Activated CD4-positive, alpha-beta T cell treated with anti-CD3 and anti-CD28 coated beads, Interleukin-2, amount 10 ng/mL, durations not matched to agents 7 days and 5 days (primary cell): Measurements from ENCODE around the gene PLK3. TPM values are rescaled to one million over a fixed set of nuclear protein-coding genes. Genes with fewer than 3 reads are reported as not detected.

Experiments
- CTCF ChIA-PET: fragments of 350-600 bp; sonication (Branson Sonifier 250); formaldehyde crosslinking; loops from one replicate; lab custom pipeline; 2021; ENCODE audit warnings: antibody characterized with exemption; lab: Charles Lee
- POLR2A ChIA-PET: fragments of 350-600 bp; sonication (Branson Sonifier 250); formaldehyde crosslinking; loops from one replicate; lab custom pipeline; 2021; ENCODE audit warnings: antibody characterized with exemption; lab: Charles Lee
- DNase-seq: peaks from one replicate; pipeline ENCODE4 v3.0.0-alpha.2; 2020
- H3K27ac Mint-ChIP-seq: one replicate; pipeline ENCODE4 v1.8.0; 2021; ENCODE audit warnings: mild to moderate bottlenecking, moderate library complexity, mixed read lengths
- H3K27me3 Mint-ChIP-seq: one replicate; pipeline ENCODE4 v1.8.0; 2021; ENCODE audit warnings: mixed read lengths
- H3K36me3 Mint-ChIP-seq: one replicate; pipeline ENCODE4 v1.8.0; 2021; ENCODE audit warnings: low read depth, mixed read lengths
- H3K4me1 Mint-ChIP-seq: one replicate; pipeline ENCODE4 v1.8.0; 2021; ENCODE audit warnings: mixed read lengths
- H3K4me3 Mint-ChIP-seq: one replicate; pipeline ENCODE4 v1.8.0; 2021; ENCODE audit warnings: mild to moderate bottlenecking, moderate library complexity, mixed read lengths
- H3K9me3 Mint-ChIP-seq: one replicate; pipeline ENCODE4 v1.8.0; 2021; ENCODE audit warnings: mixed read lengths
- total RNA-seq, 2 experiments: library from RNA; stranded (reverse); gene quantifications; one replicate each; pipeline ENCODE4 v1.2.3, GENCODE V29; 2021

The PLK3 gene
- total RNA-seq, 2 experiments from 2014 or later: 54.3 to 57.5 TPM

- ChIA-PET POLR2A (no interaction called here), CTCF (interaction anchor here (0.6 to 4.2 kb wide), 4 partner anchors 7 to 118 kb away, joined by 3 to 24 read pairs (median 4); partner anchors contain the start of gene RPS8)
- DNase-seq: no peak
- Mint-ChIP-seq H3K4me3 (no peak overlapping the region), H3K4me1 (peaks cover 10% of the 10 kb centered on the region), H3K27me3 (peaks cover 2% of the 10 kb centered on the region), H3K36me3 (no peaks in the 10 kb centered on the region), H3K9me3 (no peaks in the 10 kb centered on the region), H3K27ac (peak overlapping the region; percentile 36)
Measured at GRCh38 chr1:44826375-44827196, 26.4 kb downstream of the PLK3 start.

GRCh38 chr1:44827197-44828002 is 27.2 kb downstream of the PLK3 start:
- POLR2A ChIA-PET: no interaction called here
- Mint-ChIP-seq H3K4me3 (no peak overlapping the region), H3K4me1 (peaks cover 8% of the 10 kb centered on the region), H3K36me3 (no peaks in the 10 kb centered on the region), H3K27ac (no peak overlapping the region), H3K27me3 (peaks cover 2% of the 10 kb centered on the region), H3K9me3 (no peaks in the 10 kb centered on the region)
- CTCF ChIA-PET: interaction anchor here (1.2 to 4.2 kb wide), 3 partner anchors 8 to 40 kb away, joined by 4 to 24 read pairs (median 6); no protein-coding TSS in a partner anchor
- no peak for DNase-seq

GRCh38 chr1:44828003-44828651 is 27.9 kb downstream of the PLK3 start:
- Mint-ChIP-seq H3K4me1 (peaks cover 6% of the 10 kb centered on the region), H3K27me3 (peaks cover 2% of the 10 kb centered on the region), H3K36me3 (no peaks in the 10 kb centered on the region), H3K27ac (no peak overlapping the region), H3K9me3 (no peaks in the 10 kb centered on the region), H3K4me3 (no peak overlapping the region)
- ChIA-PET POLR2A (no interaction called here), CTCF (interaction anchor here (1.2 to 4.2 kb wide), 3 partner anchors 8 to 40 kb away, joined by 4 to 24 read pairs (median 6); no protein-coding TSS in a partner anchor)
- DNase-seq: no peak

- no peaks in the 10 kb centered on the region for H3K9me3 Mint-ChIP-seq
- POLR2A ChIA-PET: no interaction called here
- H3K4me1 Mint-ChIP-seq: peaks cover 6% of the 10 kb centered on the region
- H3K27ac Mint-ChIP-seq: no peak overlapping the region
- H3K4me3 Mint-ChIP-seq: no peak overlapping the region
- no peaks in the 10 kb centered on the region for H3K36me3 Mint-ChIP-seq
- peaks cover 2% of the 10 kb centered on the region for H3K27me3 Mint-ChIP-seq
- CTCF ChIA-PET: interaction anchor here (0.8 to 4.2 kb wide), 6 partner anchors 9 to 470 kb away, joined by 3 to 24 read pairs (median 4); partner anchors contain the start of gene PLK3
- DNase-seq: no peak
Measured at GRCh38 chr1:44828841-44829440, 28.8 kb downstream of the PLK3 start.

- H3K9me3 Mint-ChIP-seq: no peaks in the 10 kb centered on the region
- POLR2A ChIA-PET: interaction anchor here (1.5 kb wide), 1 partner anchor 10 kb away, joined by 8 read pairs; no protein-coding TSS in a partner anchor
- H3K27ac Mint-ChIP-seq: no peak overlapping the region
- peaks cover 7% of the 10 kb centered on the region for H3K4me1 Mint-ChIP-seq
- CTCF ChIA-PET: interaction anchor here (0.8 to 4.2 kb wide), 8 partner anchors 10 to 469 kb away, joined by 3 to 24 read pairs (median 4); partner anchors contain the start of gene PLK3
- H3K36me3 Mint-ChIP-seq: no peaks in the 10 kb centered on the region
- no peaks in the 10 kb centered on the region for H3K27me3 Mint-ChIP-seq
- DNase-seq: no peak
- no peak overlapping the region for H3K4me3 Mint-ChIP-seq
Measured at GRCh38 chr1:44829506-44830384, 29.6 kb downstream of the PLK3 start.

GRCh38 chr1:44830900-44831304 is 30.7 kb downstream of the PLK3 start:
- ChIA-PET CTCF (interaction anchor here (1.0 to 4.2 kb wide), 3 partner anchors 11 to 109 kb away, joined by 3 to 24 read pairs (median 3); no protein-coding TSS in a partner anchor), POLR2A (interaction anchor here (0.6 to 1.5 kb wide), 2 partner anchors 12 to 181 kb away, joined by 3 to 8 read pairs; no protein-coding TSS in a partner anchor)
- H3K9me3 Mint-ChIP-seq: no peaks in the 10 kb centered on the region
- H3K4me3 Mint-ChIP-seq: no peak overlapping the region
- H3K27ac Mint-ChIP-seq: no peak overlapping the region
- no peaks in the 10 kb centered on the region for H3K27me3 Mint-ChIP-seq
- no peak for DNase-seq
- no peaks in the 10 kb centered on the region for H3K36me3 Mint-ChIP-seq
- peaks cover 13% of the 10 kb centered on the region for H3K4me1 Mint-ChIP-seq

- no peaks in the 10 kb centered on the region for H3K27me3 Mint-ChIP-seq
- H3K36me3 Mint-ChIP-seq: no peaks in the 10 kb centered on the region
- H3K4me1 Mint-ChIP-seq: peaks cover 12% of the 10 kb centered on the region
- H3K27ac Mint-ChIP-seq: peak overlapping the region; percentile 33
- no peak overlapping the region for H3K4me3 Mint-ChIP-seq
- CTCF ChIA-PET: interaction anchor here (1.3 to 1.7 kb wide), 2 partner anchors 8 to 12 kb away, joined by 3 to 6 read pairs; no protein-coding TSS in a partner anchor
- DNase-seq: no peak
- POLR2A ChIA-PET: no interaction called here
- H3K9me3 Mint-ChIP-seq: no peaks in the 10 kb centered on the region
Measured at GRCh38 chr1:44831516-44831915, 31.3 kb downstream of the PLK3 start.

GRCh38 chr1:44832056-44832705 is 32.0 kb downstream of the PLK3 start:
- peaks cover 12% of the 10 kb centered on the region for H3K4me1 Mint-ChIP-seq
- no peak overlapping the region for H3K4me3 Mint-ChIP-seq
- POLR2A ChIA-PET: no interaction called here
- no peaks in the 10 kb centered on the region for H3K27me3 Mint-ChIP-seq
- H3K36me3 Mint-ChIP-seq: no peaks in the 10 kb centered on the region
- CTCF ChIA-PET: interaction anchor here (0.6 to 1.7 kb wide), 3 partner anchors 9 to 471 kb away, joined by 3 to 6 read pairs (median 3); no protein-coding TSS in a partner anchor
- DNase-seq: no peak
- H3K9me3 Mint-ChIP-seq: no peaks in the 10 kb centered on the region
- H3K27ac Mint-ChIP-seq: peak overlapping the region; percentile 10

- Mint-ChIP-seq H3K36me3 (no peaks in the 10 kb centered on the region), H3K4me1 (peaks cover 12% of the 10 kb centered on the region), H3K4me3 (no peak overlapping the region), H3K9me3 (no peaks in the 10 kb centered on the region), H3K27me3 (no peaks in the 10 kb centered on the region), H3K27ac (no peak overlapping the region)
- no peak for DNase-seq
- ChIA-PET POLR2A (no interaction called here), CTCF (no interaction called here)
Measured at GRCh38 chr1:44834328-44834727, 34.2 kb downstream of the PLK3 start.

- H3K36me3 Mint-ChIP-seq: no peaks in the 10 kb centered on the region
- CTCF ChIA-PET: interaction anchor here (0.9 to 1.0 kb wide), 3 partner anchors 51 to 504 kb away, joined by 3 to 4 read pairs (median 3); partner anchors contain the start of genes MUTYH and TOE1
- H3K4me1 Mint-ChIP-seq: peaks cover 12% of the 10 kb centered on the region
- no peaks in the 10 kb centered on the region for H3K9me3 Mint-ChIP-seq
- peaks cover under 1% of the 10 kb centered on the region for H3K27me3 Mint-ChIP-seq
- POLR2A ChIA-PET: no interaction called here
- H3K27ac Mint-ChIP-seq: peak overlapping the region; percentile 65
- peak; percentile 91 for DNase-seq
- H3K4me3 Mint-ChIP-seq: no peak overlapping the region
Measured at GRCh38 chr1:44835738-44836675, 35.8 kb downstream of the PLK3 start.
